Ascending aorta (tissue), 2 donors: ENCODE data around the gene MYL7. TPM values are rescaled to one million over a fixed set of nuclear protein-coding genes. Genes with fewer than 3 reads are reported as not detected.
A peak's percentile ranks its signal among the peaks of the same experiment; 100 is the strongest.

Experiments
- DNase-seq, 2 donors: peaks; one replicate each; pipeline ENCODE4 v3.0.0-alpha.2; 2019; ENCODE audit warnings: low spot score in 2 of 2
- H3K27ac ChIP-seq, 2 donors: fragments of 200-600 bp; sonication (generic); one replicate each; pipeline ENCODE4 v1.5.1; 2016 to 2017; ENCODE audit warnings: mild to moderate bottlenecking in 1 of 2
- H3K27me3 ChIP-seq: fragments of 200-600 bp; sonication (generic); one replicate; pipeline ENCODE4 v1.5.1; 2017
- H3K36me3 ChIP-seq, 2 donors: fragments of 200-600 bp; sonication (generic); one replicate each; pipeline ENCODE4 v1.5.1; 2016
- H3K4me1 ChIP-seq, 2 donors: fragments of 200-600 bp; sonication (generic); one replicate each; pipeline ENCODE4 v1.5.1; 2016 to 2017; ENCODE audit warnings: mild to moderate bottlenecking in 1 of 2
- H3K4me3 ChIP-seq, 2 donors: fragments of 200-600 bp; sonication (generic); one replicate each; pipeline ENCODE4 v1.5.1; 2016 to 2017; ENCODE audit warnings: mild to moderate bottlenecking in 1 of 2
- H3K9me3 ChIP-seq, 2 donors: fragments of 200-600 bp; sonication (generic); one replicate each; pipeline ENCODE4 v1.5.1; 2016
- CTCF ChIP-seq, 3 experiments: fragments of 200-600 bp in 2 of 3; fragments of 450-650 bp in 1 of 3; sonication (generic) in 2 of 3; IDR thresholded peaks; one replicate each; pipeline ENCODE4 v1.5.1; 2016 to 2019; ENCODE audit warnings: antibody characterized with exemption in 3 of 3, mild to moderate bottlenecking in 1 of 3, moderate library complexity in 1 of 3
- intact Hi-C: fragments of 100-400 bp; cut with DNase I; formaldehyde crosslinking; loops from one replicate; pipeline ENCODE4 v1.15.1; 2023
- total RNA-seq: library from RNA; depleted of rRNA; stranded (reverse); fragments of >200 nt; gene quantifications from one replicate; pipeline ENCODE4 v1.1.0, GENCODE V29; 2016

MYL7 gene
- total RNA-seq, 1 donor from 2014 or later, result not detected

GRCh38 chr7:44103923-44104859 is 36.9 kb downstream of the MYL7 start, which contains the start of gene AEBP1:
Gene AEBP1, plus strand, starts transcription at chr7:44104345. Its CDS starts 321 bp downstream, at chr7:44104666.
- Histone ChIP-seq H3K4me1 (peaks cover 58 to 78% of the 10 kb centered on the region in 2 donors), H3K36me3 (peaks cover 25 to 33% of the 10 kb centered on the region in 2 donors), H3K9me3 (no peaks in the 10 kb centered on the region), H3K27ac (peak within 1 kb of the TSS; percentile 99 to 100), H3K27me3 (no peaks in the 10 kb centered on the region), H3K4me3 (peak within 1 kb of the TSS; percentile 63 to 88)
- TF ChIP-seq CTCF (IDR thresholded peaks at IDR 0.05), result no peak
- intact Hi-C loops, result loop anchor here (1.0 kb wide), 1 partner anchor 22 kb away; the partner anchor contains the start of gene POLM
- DNase-seq, result no peak

GRCh38 chr7:44103566-44103922 is 37.6 kb downstream of the MYL7 start:
- no peak for DNase-seq
- H3K4me1 ChIP-seq, result peaks cover 55 to 74% of the 10 kb centered on the region in 2 donors
- peak overlapping the region in 1 of 2 donors; percentile 88 for H3K4me3 ChIP-seq
- TF ChIP-seq CTCF (IDR thresholded peaks at IDR 0.05), result no peak
- intact Hi-C loops, result loop anchor here (1.0 kb wide), 1 partner anchor 21 kb away; the partner anchor contains the start of gene POLM
- H3K27me3 ChIP-seq, result no peaks in the 10 kb centered on the region
- H3K9me3 ChIP-seq, result no peaks in the 10 kb centered on the region
- peak overlapping the region; percentile 99 to 100 for H3K27ac ChIP-seq
- peaks cover 18 to 27% of the 10 kb centered on the region in 2 donors for H3K36me3 ChIP-seq

- intact Hi-C loops, result loop anchor here (1.0 kb wide), 3 partner anchors 15 to 31 kb away; partner anchors contain the start of gene POLM
- Histone ChIP-seq H3K4me1 (peaks cover 50 to 68% of the 10 kb centered on the region in 2 donors), H3K9me3 (no peaks in the 10 kb centered on the region)
Observed at GRCh38 chr7:44102846-44103565, 38.1 kb downstream of the MYL7 start.

GRCh38 chr7:44101966-44102845 is 38.9 kb downstream of the MYL7 start:
- TF ChIP-seq CTCF (IDR thresholded peaks at IDR 0.05), result no peak
- peak; percentile 80 to 98 for DNase-seq
- H3K36me3 ChIP-seq, result peaks cover 5 to 13% of the 10 kb centered on the region in 2 donors
- H3K27me3 ChIP-seq, result no peaks in the 10 kb centered on the region
- intact Hi-C loops, result loop anchor here (1.0 kb wide), 2 partner anchors 14 to 30 kb away; no protein-coding TSS in a partner anchor
- H3K4me3 ChIP-seq, result peak overlapping the region in 1 of 2 donors; percentile 12
- peaks cover 42 to 60% of the 10 kb centered on the region in 2 donors for H3K4me1 ChIP-seq
- no peaks in the 10 kb centered on the region for H3K9me3 ChIP-seq
- H3K27ac ChIP-seq, result peak overlapping the region; percentile 99 to 100

More at GRCh38 chr7:44102846-44103565, 38.1 kb downstream of the MYL7 start:
- Histone ChIP-seq H3K36me3 (peaks cover 13 to 21% of the 10 kb centered on the region in 2 donors), H3K4me3 (peak overlapping the region in 1 of 2 donors; percentile 12), H3K27me3 (no peaks in the 10 kb centered on the region), H3K27ac (peak overlapping the region; percentile 99 to 100)
- TF ChIP-seq CTCF (IDR thresholded peaks at IDR 0.05), result no peak
- DNase-seq, result no peak
